Neuronal stem cell (in vitro differentiated cells): ENCODE results near the gene GALNT17.

Experiments used
- DNase-seq: peaks from one replicate; pipeline ENCODE4 v3.0.0-alpha.2; 2013; ENCODE audit warnings: low spot score
- H2AFZ ChIP-seq: one replicate; pipeline ENCODE4 v1.6.1; 2013; ENCODE audit warnings: mild to moderate bottlenecking, low read length, inconsistent platforms
- H2AK5ac ChIP-seq: 2 replicates; pipeline ENCODE4 v1.6.1; 2013; ENCODE audit warnings: low read depth, mild to moderate bottlenecking, inconsistent platforms, low read length, moderate library complexity, mixed read lengths
- H2BK120ac ChIP-seq: 2 replicates; pipeline ENCODE4 v1.6.1; 2013; ENCODE audit warnings: low read depth, mild to moderate bottlenecking, inconsistent platforms, low read length, moderate library complexity, mixed read lengths
- H2BK12ac ChIP-seq: one replicate; pipeline ENCODE4 v1.6.1; 2013; ENCODE audit warnings: low read length, inconsistent platforms
- H2BK15ac ChIP-seq: 2 replicates; pipeline ENCODE4 v1.6.1; 2013; ENCODE audit warnings: mild to moderate bottlenecking, low read length, inconsistent platforms, mixed read lengths
- H2BK5ac ChIP-seq: one replicate; pipeline ENCODE4 v1.6.1; 2013; ENCODE audit warnings: inconsistent platforms, mild to moderate bottlenecking, low read length, moderate library complexity
- H3K14ac ChIP-seq: one replicate; pipeline ENCODE4 v1.6.1; 2013; ENCODE audit warnings: low read length, inconsistent platforms
- H3K18ac ChIP-seq: 2 replicates; pipeline ENCODE4 v1.6.1; 2013; ENCODE audit warnings: low read length, inconsistent platforms
- H3K23ac ChIP-seq: 2 replicates; pipeline ENCODE4 v1.6.1; 2013; ENCODE audit warnings: low read depth, mild to moderate bottlenecking, mixed read lengths, low read length, inconsistent platforms; ENCODE audit not compliant: poor library complexity
- H3K27ac ChIP-seq: replicated peaks from 3 replicates; pipeline ENCODE4 v1.5.1; 2013; ENCODE audit warnings: low read length, inconsistent platforms
- H3K27me3 ChIP-seq, 3 experiments: 2 replicates each; pipeline ENCODE4 v1.6.1; 2013; ENCODE audit warnings: low read length in 3 of 3, mild to moderate bottlenecking in 2 of 3, inconsistent platforms in 1 of 3, low read depth in 1 of 3, mixed read lengths in 1 of 3, moderate library complexity in 1 of 3; ENCODE audit not compliant: control insufficient read depth in 3 of 3, insufficient read depth in 3 of 3
- H3K36me3 ChIP-seq, 2 donors: replicated peaks in 1 of 2; 2 replicates each; pipeline ENCODE4 v1.6.1; 2013; ENCODE audit warnings: low read length in 2 of 2; ENCODE audit not compliant: control insufficient read depth in 2 of 2, insufficient read depth in 2 of 2
- H3K4ac ChIP-seq: 2 replicates; pipeline ENCODE4 v1.6.1; 2013; ENCODE audit warnings: inconsistent platforms, mild to moderate bottlenecking, low read length, moderate library complexity
- H3K4me1 ChIP-seq, 2 donors: 1 replicate in 1 of 2; 2 replicates in 1 of 2; pipeline ENCODE4 v1.6.1; 2013; ENCODE audit warnings: low read length in 2 of 2, low read depth in 1 of 2; ENCODE audit not compliant: control insufficient read depth in 2 of 2, insufficient read depth in 1 of 2
- H3K4me2 ChIP-seq: one replicate; pipeline ENCODE4 v1.6.1; 2013; ENCODE audit warnings: mild to moderate bottlenecking, low read length, inconsistent platforms; ENCODE audit not compliant: insufficient read depth, poor library complexity, severe bottlenecking
- H3K4me3 ChIP-seq, 2 donors: 2 replicates each; pipeline ENCODE4 v1.5.1; 2013; ENCODE audit warnings: low read length in 2 of 2, mild to moderate bottlenecking in 2 of 2, inconsistent platforms in 1 of 2, moderate library complexity in 1 of 2
- H3K79me1 ChIP-seq: one replicate; pipeline ENCODE4 v1.6.1; 2013; ENCODE audit warnings: low read depth, mild to moderate bottlenecking, inconsistent platforms, low read length, moderate library complexity
- H3K9ac ChIP-seq: one replicate; pipeline ENCODE4 v1.6.1; 2013; ENCODE audit warnings: mild to moderate bottlenecking, low read depth, low read length, inconsistent platforms; ENCODE audit not compliant: poor library complexity
- H3K9me3 ChIP-seq, 2 donors: replicated peaks in 1 of 2; 2 replicates each; pipeline versions ENCODE3 to v1.6.1; 2013; ENCODE audit warnings: low read length in 2 of 2, mild to moderate bottlenecking in 2 of 2, inconsistent platforms in 1 of 2, low read depth in 1 of 2, mixed read lengths in 1 of 2, moderate library complexity in 1 of 2; ENCODE audit not compliant: control insufficient read depth in 2 of 2, insufficient read depth in 1 of 2
- H4K8ac ChIP-seq: one replicate; pipeline ENCODE4 v1.6.1; 2013; ENCODE audit warnings: low read depth, mild to moderate bottlenecking, inconsistent platforms, low read length, moderate library complexity
- H4K91ac ChIP-seq: one replicate; pipeline ENCODE4 v1.6.1; 2013; ENCODE audit warnings: low read length, low read depth, mild to moderate bottlenecking, inconsistent platforms; ENCODE audit not compliant: poor library complexity
- WGBS, 2 donors: extraction: QIAGEN DNeasy Blood & Tissue Kit; methylation state at CpG; one replicate each; pipeline ENCODE4 v1.1.7; 2013; ENCODE audit warnings: missing lambda C conversion rate in 2 of 2, mixed read lengths in 1 of 2; ENCODE audit not compliant: insufficient read length in 2 of 2, insufficient replicate concordance in 1 of 2; ENCODE audit errors: extremely low coverage in 2 of 2; 5-methylcytosine and 5-hydroxymethylcytosine counted together

The GALNT17 gene

GRCh38 chr7:71281261-71281660 is 149.3 kb downstream of the GALNT17 start:
- H3K27me3 ChIP-seq = no peaks in the 10 kb centered on the region
- no peaks in the 10 kb centered on the region for H3K36me3 ChIP-seq
- H3K14ac ChIP-seq = no peak overlapping the region
- H4K91ac ChIP-seq = no peak overlapping the region
- H2AFZ ChIP-seq = no peak overlapping the region
- H4K8ac ChIP-seq = no peak overlapping the region
- H3K4ac ChIP-seq = no peak overlapping the region
- no peak overlapping the region for H3K9ac ChIP-seq
- H3K23ac ChIP-seq = no peak overlapping the region
- DNase-seq = no peak
- peaks cover 2 to 7% of the 10 kb centered on the region in 2 donors for H3K4me1 ChIP-seq
- no peak overlapping the region for H3K4me3 ChIP-seq
- H2BK12ac ChIP-seq = no peak overlapping the region
- peaks cover 2% of the 10 kb centered on the region for H3K79me1 ChIP-seq
- WGBS, 2 donors = no CpG with 5 or more reads among the region's 2 CpGs
- no peak overlapping the region for H2BK15ac ChIP-seq
- H3K18ac ChIP-seq = no peak overlapping the region
- no peak overlapping the region for H3K4me2 ChIP-seq
- no peak overlapping the region for H2BK5ac ChIP-seq
- H2AK5ac ChIP-seq = no peak overlapping the region
- H3K9me3 ChIP-seq = no peaks in the 10 kb centered on the region
- H2BK120ac ChIP-seq = no peak overlapping the region
- no peak overlapping the region for H3K27ac ChIP-seq

- Histone ChIP-seq H3K9me3 (no peaks in the 10 kb centered on the region), H2BK12ac (no peak overlapping the region), H3K4me2 (no peak overlapping the region), H3K4ac (no peak overlapping the region), H3K23ac (no peak overlapping the region), H3K4me3 (no peak overlapping the region), H3K36me3 (no peaks in the 10 kb centered on the region), H3K27ac (no peak overlapping the region), H3K27me3 (no peaks in the 10 kb centered on the region), H2BK120ac (no peak overlapping the region), H3K9ac (no peak overlapping the region), H3K14ac (no peak overlapping the region), H2AFZ (no peak overlapping the region), H2AK5ac (no peak overlapping the region), H3K4me1 (peaks cover 2 to 13% of the 10 kb centered on the region in 2 donors), H2BK15ac (no peak overlapping the region), H4K91ac (no peak overlapping the region), H2BK5ac (no peak overlapping the region), H3K79me1 (peaks cover 2% of the 10 kb centered on the region), H3K18ac (no peak overlapping the region), H4K8ac (no peak overlapping the region)
- no CpG with 5 or more reads among the region's 11 CpGs for WGBS, 2 donors
- DNase-seq = no peak
Measured at GRCh38 chr7:71283802-71284201, 151.9 kb downstream of the GALNT17 start.

DNA sequence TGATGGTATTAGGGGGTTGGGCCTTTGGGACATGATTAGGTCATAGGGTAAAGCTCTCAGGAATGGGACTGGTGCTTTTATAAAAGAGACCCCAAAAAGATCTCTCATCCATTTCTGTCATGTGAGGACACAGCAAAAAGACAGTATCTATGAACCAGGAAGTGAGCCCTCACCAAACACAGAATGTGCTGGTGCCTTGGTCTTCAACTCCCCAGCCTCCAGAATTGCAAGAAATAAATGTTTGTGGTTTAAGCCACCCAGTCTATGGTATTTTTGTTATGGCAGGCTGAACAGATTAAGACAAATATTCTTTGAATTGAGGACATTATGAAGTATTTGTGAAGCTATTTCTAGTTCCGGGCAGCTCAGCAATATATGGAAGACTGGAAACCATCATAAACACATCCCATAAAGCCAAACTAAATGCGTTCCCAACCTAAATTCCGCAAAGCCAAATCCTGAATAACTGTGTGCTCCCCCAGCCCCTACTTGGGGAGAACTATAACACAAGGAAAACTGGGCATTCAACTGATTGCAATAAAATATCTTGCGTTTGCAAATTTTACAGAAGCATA is 153.7 kb downstream of the GALNT17 start:
- Histone ChIP-seq H4K91ac (no peak overlapping the region), H3K4me1 (peaks cover 5 to 13% of the 10 kb centered on the region in 2 donors), H3K4me2 (no peak overlapping the region), H3K14ac (no peak overlapping the region), H2BK5ac (no peak overlapping the region), H2BK120ac (no peak overlapping the region), H2AFZ (no peak overlapping the region), H3K27ac (no peak overlapping the region), H3K27me3 (no peaks in the 10 kb centered on the region), H3K9me3 (no peaks in the 10 kb centered on the region), H3K4me3 (no peak overlapping the region), H3K23ac (no peak overlapping the region), H3K18ac (no peak overlapping the region), H3K4ac (no peak overlapping the region), H2BK15ac (no peak overlapping the region), H2AK5ac (no peak overlapping the region), H3K79me1 (no peaks in the 10 kb centered on the region), H2BK12ac (no peak overlapping the region), H4K8ac (no peak overlapping the region), H3K36me3 (no peaks in the 10 kb centered on the region), H3K9ac (no peak overlapping the region)
- no CpG with 5 or more reads among the region's 4 CpGs for WGBS, 2 donors
- no peak for DNase-seq

DNA sequence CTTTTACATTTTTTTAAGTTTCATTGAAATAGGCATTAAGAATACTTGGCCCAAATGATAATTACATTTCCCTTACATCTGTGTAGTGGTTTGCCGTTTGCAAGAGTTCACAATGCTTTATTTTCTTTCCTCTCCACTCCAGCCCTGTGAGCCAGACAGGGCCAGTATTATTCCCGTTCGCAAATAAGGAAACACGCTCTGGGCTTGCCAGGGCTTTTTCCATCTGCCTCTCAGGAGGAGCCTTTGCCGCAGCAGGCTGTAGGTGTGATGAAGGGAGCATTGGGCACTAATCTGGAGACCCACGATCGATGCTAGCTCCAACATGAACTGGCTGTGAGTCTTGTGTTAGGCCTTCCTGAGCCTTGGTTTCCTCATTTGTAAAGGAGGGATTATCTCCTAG is 154.4 kb downstream of the GALNT17 start:
- Histone ChIP-seq H4K91ac (no peak overlapping the region), H3K9me3 (no peaks in the 10 kb centered on the region), H3K18ac (no peak overlapping the region), H2BK12ac (no peak overlapping the region), H4K8ac (no peak overlapping the region), H2AK5ac (no peak overlapping the region), H2AFZ (no peak overlapping the region), H3K14ac (no peak overlapping the region), H3K36me3 (no peaks in the 10 kb centered on the region), H3K9ac (no peak overlapping the region), H3K4ac (no peak overlapping the region), H3K23ac (no peak overlapping the region), H3K27ac (no peak overlapping the region), H3K27me3 (no peaks in the 10 kb centered on the region), H2BK5ac (no peak overlapping the region), H3K79me1 (no peaks in the 10 kb centered on the region), H3K4me2 (no peak overlapping the region), H2BK15ac (no peak overlapping the region), H3K4me1 (peaks cover 6 to 13% of the 10 kb centered on the region in 2 donors), H3K4me3 (no peak overlapping the region), H2BK120ac (no peak overlapping the region)
- no CpG with 5 or more reads among the region's 7 CpGs for WGBS, 2 donors
- no peak for DNase-seq
